SK-N-SH treated with all-trans-retinoic acid at 6 μM for 48 hours (cell line): Measurements from ENCODE around the gene KRTAP22-2.

Experiments used
- ATAC-seq: fragments of 200-7000 bp; cut with Tn5 transposase; 3 replicates; pipeline ENCODE4 v1.9.1; 2020; ENCODE audit warnings: mild to moderate bottlenecking, moderate library complexity
- ARNTL ChIP-seq: fragments of 450-650 bp; formaldehyde crosslinking; IDR thresholded peaks from 2 replicates; pipeline ENCODE4 v1.5.0; 2020; ENCODE audit warnings: low read depth, mild to moderate bottlenecking, moderate library complexity, borderline replicate concordance
- BACH2 ChIP-seq: fragments of 250-450 bp; sonication (Bioruptor Pico); IDR thresholded peaks from 2 replicates; pipeline ENCODE4 v1.9.0; 2021; ENCODE audit warnings: mild to moderate bottlenecking, borderline replicate concordance
- CSDC2 ChIP-seq: fragments of 250-450 bp; sonication (Bioruptor Pico); IDR thresholded peaks from 2 replicates; pipeline ENCODE4 v1.5.0; 2020; ENCODE audit warnings: mild to moderate bottlenecking, moderate library complexity
- CSRNP3 ChIP-seq: fragments of 250-450 bp; sonication (Bioruptor Pico); IDR thresholded peaks from 2 replicates; pipeline ENCODE4 v1.5.1; 2021; ENCODE audit warnings: mild to moderate bottlenecking, moderate library complexity
- ESRRG ChIP-seq: fragments of 250-450 bp; sonication (Bioruptor Pico); IDR thresholded peaks from 2 replicates; pipeline ENCODE4 v1.6.1; 2021; ENCODE audit warnings: mild to moderate bottlenecking
- GLIS3 ChIP-seq: fragments of 250-450 bp; sonication (Bioruptor Pico); IDR thresholded peaks from 2 replicates; pipeline ENCODE4 v1.5.0; 2020; ENCODE audit warnings: mild to moderate bottlenecking, moderate library complexity
- ISL1 ChIP-seq: fragments of 250-450 bp; sonication (Bioruptor Pico); IDR thresholded peaks from 2 replicates; pipeline ENCODE4 v2.1.2; 2022; ENCODE audit warnings: mild to moderate bottlenecking, moderate library complexity
- OSR1 ChIP-seq: fragments of 250-450 bp; sonication (Bioruptor Pico); IDR thresholded peaks from 2 replicates; pipeline ENCODE4 v1.8.0; 2022; ENCODE audit warnings: moderate library complexity, mild to moderate bottlenecking, inconsistent platforms
- PPARA ChIP-seq: fragments of 250-450 bp; sonication (Bioruptor Pico); IDR thresholded peaks from 2 replicates; pipeline ENCODE4 v1.5.0; 2020; ENCODE audit warnings: mild to moderate bottlenecking, borderline replicate concordance
- RARB ChIP-seq: fragments of 250-450 bp; sonication (Bioruptor Pico); IDR thresholded peaks from 2 replicates; pipeline ENCODE4 v1.8.0; 2021; ENCODE audit warnings: mild to moderate bottlenecking, moderate library complexity
- SNAI2 ChIP-seq: fragments of 250-450 bp; sonication (Bioruptor Pico); IDR thresholded peaks from 2 replicates; pipeline ENCODE4 v1.5.0; 2020; ENCODE audit warnings: mild to moderate bottlenecking, moderate library complexity
- TCF4 ChIP-seq: fragments of 250-450 bp; sonication (Bioruptor Pico); IDR thresholded peaks from 2 replicates; pipeline ENCODE4 v1.8.0; 2021; ENCODE audit warnings: mild to moderate bottlenecking, moderate library complexity, borderline replicate concordance
- TOX ChIP-seq: fragments of 250-450 bp; sonication (Bioruptor Pico); IDR thresholded peaks from 2 replicates; pipeline ENCODE4 v1.8.0; 2021; ENCODE audit warnings: mild to moderate bottlenecking, moderate library complexity, borderline replicate concordance
- ZC3H10 ChIP-seq: fragments of 250-450 bp; sonication (Bioruptor Pico); IDR thresholded peaks from 2 replicates; pipeline ENCODE4 v1.5.1; 2021; ENCODE audit warnings: mild to moderate bottlenecking, moderate library complexity
- ZFP3 ChIP-seq: fragments of 250-450 bp; sonication (Bioruptor Pico); IDR thresholded peaks from 2 replicates; pipeline ENCODE4 v1.5.0; 2020; ENCODE audit warnings: mild to moderate bottlenecking, moderate library complexity
- ZFP30 ChIP-seq: fragments of 450-650 bp; formaldehyde crosslinking; IDR thresholded peaks from 2 replicates; pipeline ENCODE4 v1.5.0; 2022; ENCODE audit warnings: mild to moderate bottlenecking, moderate library complexity
- ZNF565 ChIP-seq: fragments of 450-650 bp; formaldehyde crosslinking; conservative IDR thresholded peaks from 2 replicates; pipeline ENCODE4 v1.5.0; 2020; ENCODE audit warnings: low read depth, mild to moderate bottlenecking, moderate library complexity
- ZNF70 ChIP-seq: fragments of 450-650 bp; formaldehyde crosslinking; IDR thresholded peaks from 2 replicates; pipeline ENCODE4 v1.5.0; 2020; ENCODE audit warnings: mild to moderate bottlenecking, moderate library complexity
- ZNF8 ChIP-seq: fragments of 450-650 bp; formaldehyde crosslinking; IDR thresholded peaks from 2 replicates; pipeline ENCODE4 v1.5.0; 2020; ENCODE audit warnings: mild to moderate bottlenecking, moderate library complexity
- TF ChIP-seq, protein P1 (sequence below): fragments of 250-450 bp; sonication (Bioruptor Pico); IDR thresholded peaks from 2 replicates; pipeline ENCODE4 v1.8.0; 2021; ENCODE audit warnings: low read depth, mild to moderate bottlenecking, moderate library complexity, borderline replicate concordance
- TF ChIP-seq, protein P2 (sequence below): fragments of 250-450 bp; sonication (Bioruptor Pico); IDR thresholded peaks from 2 replicates; pipeline ENCODE4 v1.5.0; 2020; ENCODE audit warnings: mild to moderate bottlenecking, moderate library complexity
- TF ChIP-seq, protein P3 (sequence below): fragments of 250-450 bp; sonication (Bioruptor Pico); IDR thresholded peaks from 2 replicates; pipeline ENCODE4 v1.5.1; 2020; ENCODE audit warnings: low read depth, mild to moderate bottlenecking, moderate library complexity

KRTAP22-2 gene

DNA sequence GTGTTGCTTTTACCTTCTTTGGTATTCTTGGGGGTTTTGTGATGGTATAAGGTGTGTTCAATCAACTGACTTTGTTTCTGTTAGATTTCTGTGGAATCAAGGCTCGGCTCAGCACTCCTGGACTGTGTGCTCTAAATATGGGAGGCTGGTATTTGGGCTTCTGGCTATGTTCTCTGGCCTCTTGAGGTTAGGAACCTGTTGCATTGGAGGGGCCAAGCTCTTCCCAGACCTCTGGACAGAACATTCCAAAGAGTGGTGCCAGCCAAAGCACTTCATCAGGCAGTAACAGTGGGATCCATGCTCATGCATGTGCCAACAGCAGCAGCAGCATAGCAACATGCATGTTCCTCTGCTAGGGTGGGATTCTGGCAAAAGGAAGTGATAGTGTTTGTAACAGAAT is 37.4 kb downstream of the KRTAP22-2 start:
- no peak for TF ChIP-seq ESRRG (CRISPR knock-in tag)
- no peak for TF ChIP-seq CSDC2
- no peak for TF ChIP-seq CSRNP3 (CRISPR knock-in tag)
- TF ChIP-seq, protein P1, sequence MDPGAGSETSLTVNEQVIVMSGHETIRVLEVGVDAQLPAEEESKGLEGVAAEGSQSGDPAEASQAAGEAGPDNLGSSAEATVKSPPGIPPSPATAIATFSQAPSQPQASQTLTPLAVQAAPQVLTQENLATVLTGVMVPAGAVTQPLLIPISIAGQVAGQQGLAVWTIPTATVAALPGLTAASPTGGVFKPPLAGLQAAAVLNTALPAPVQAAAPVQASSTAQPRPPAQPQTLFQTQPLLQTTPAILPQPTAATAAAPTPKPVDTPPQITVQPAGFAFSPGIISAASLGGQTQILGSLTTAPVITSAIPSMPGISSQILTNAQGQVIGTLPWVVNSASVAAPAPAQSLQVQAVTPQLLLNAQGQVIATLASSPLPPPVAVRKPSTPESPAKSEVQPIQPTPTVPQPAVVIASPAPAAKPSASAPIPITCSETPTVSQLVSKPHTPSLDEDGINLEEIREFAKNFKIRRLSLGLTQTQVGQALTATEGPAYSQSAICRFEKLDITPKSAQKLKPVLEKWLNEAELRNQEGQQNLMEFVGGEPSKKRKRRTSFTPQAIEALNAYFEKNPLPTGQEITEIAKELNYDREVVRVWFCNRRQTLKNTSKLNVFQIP (CRISPR knock-in tag) = no peak
- no peak for TF ChIP-seq ZC3H10
- TF ChIP-seq ISL1 (CRISPR knock-in tag) = no peak
- no peak for TF ChIP-seq ARNTL (CRISPR knock-in tag)
- no peak for TF ChIP-seq PPARA (CRISPR knock-in tag)
- TF ChIP-seq, protein P2, sequence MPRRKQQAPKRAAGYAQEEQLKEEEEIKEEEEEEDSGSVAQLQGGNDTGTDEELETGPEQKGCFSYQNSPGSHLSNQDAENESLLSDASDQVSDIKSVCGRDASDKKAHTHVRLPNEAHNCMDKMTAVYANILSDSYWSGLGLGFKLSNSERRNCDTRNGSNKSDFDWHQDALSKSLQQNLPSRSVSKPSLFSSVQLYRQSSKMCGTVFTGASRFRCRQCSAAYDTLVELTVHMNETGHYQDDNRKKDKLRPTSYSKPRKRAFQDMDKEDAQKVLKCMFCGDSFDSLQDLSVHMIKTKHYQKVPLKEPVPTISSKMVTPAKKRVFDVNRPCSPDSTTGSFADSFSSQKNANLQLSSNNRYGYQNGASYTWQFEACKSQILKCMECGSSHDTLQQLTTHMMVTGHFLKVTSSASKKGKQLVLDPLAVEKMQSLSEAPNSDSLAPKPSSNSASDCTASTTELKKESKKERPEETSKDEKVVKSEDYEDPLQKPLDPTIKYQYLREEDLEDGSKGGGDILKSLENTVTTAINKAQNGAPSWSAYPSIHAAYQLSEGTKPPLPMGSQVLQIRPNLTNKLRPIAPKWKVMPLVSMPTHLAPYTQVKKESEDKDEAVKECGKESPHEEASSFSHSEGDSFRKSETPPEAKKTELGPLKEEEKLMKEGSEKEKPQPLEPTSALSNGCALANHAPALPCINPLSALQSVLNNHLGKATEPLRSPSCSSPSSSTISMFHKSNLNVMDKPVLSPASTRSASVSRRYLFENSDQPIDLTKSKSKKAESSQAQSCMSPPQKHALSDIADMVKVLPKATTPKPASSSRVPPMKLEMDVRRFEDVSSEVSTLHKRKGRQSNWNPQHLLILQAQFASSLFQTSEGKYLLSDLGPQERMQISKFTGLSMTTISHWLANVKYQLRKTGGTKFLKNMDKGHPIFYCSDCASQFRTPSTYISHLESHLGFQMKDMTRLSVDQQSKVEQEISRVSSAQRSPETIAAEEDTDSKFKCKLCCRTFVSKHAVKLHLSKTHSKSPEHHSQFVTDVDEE (CRISPR knock-in tag) = no peak
- TF ChIP-seq, protein P3, sequence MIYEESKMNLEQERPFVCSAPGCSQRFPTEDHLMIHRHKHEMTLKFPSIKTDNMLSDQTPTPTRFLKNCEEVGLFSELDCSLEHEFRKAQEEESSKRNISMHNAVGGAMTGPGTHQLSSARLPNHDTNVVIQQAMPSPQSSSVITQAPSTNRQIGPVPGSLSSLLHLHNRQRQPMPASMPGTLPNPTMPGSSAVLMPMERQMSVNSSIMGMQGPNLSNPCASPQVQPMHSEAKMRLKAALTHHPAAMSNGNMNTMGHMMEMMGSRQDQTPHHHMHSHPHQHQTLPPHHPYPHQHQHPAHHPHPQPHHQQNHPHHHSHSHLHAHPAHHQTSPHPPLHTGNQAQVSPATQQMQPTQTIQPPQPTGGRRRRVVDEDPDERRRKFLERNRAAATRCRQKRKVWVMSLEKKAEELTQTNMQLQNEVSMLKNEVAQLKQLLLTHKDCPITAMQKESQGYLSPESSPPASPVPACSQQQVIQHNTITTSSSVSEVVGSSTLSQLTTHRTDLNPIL (CRISPR knock-in tag) = no peak
- no peak for TF ChIP-seq ZFP3 (CRISPR knock-in tag)
- ATAC-seq = no peak

- ATAC-seq = no peak
- no peak for TF ChIP-seq ZFP30
- TF ChIP-seq ISL1 (CRISPR knock-in tag) = no peak
- no peak for TF ChIP-seq ZFP3 (CRISPR knock-in tag)
- TF ChIP-seq CSDC2 = no peak
- TF ChIP-seq, protein P1 (CRISPR knock-in tag) = no peak
- no peak for TF ChIP-seq TOX
- TF ChIP-seq ZNF565 = no peak
- TF ChIP-seq PPARA (CRISPR knock-in tag) = no peak
- TF ChIP-seq ZNF70 (CRISPR knock-in tag) = no peak
- TF ChIP-seq GLIS3 (CRISPR knock-in tag) = no peak
- no peak for TF ChIP-seq RARB
- no peak for TF ChIP-seq ZNF8 (CRISPR knock-in tag)
- no peak for TF ChIP-seq BACH2 (CRISPR knock-in tag)
- TF ChIP-seq SNAI2 (CRISPR knock-in tag) = no peak
- TF ChIP-seq TCF4 = no peak
- no peak for TF ChIP-seq OSR1
- no peak for TF ChIP-seq ARNTL (CRISPR knock-in tag)
- TF ChIP-seq, protein P3 (CRISPR knock-in tag) = no peak
- no peak for TF ChIP-seq ESRRG (CRISPR knock-in tag)
Observed at GRCh38 chr21:30541764-30542163, 48.4 kb downstream of the KRTAP22-2 start, which contains the start of gene KRTAP19-6. KRTAP19-6 (minus strand) TSS chr21:30541864; CDS start chr21:30541833, 31 bp downstream.
